SK-N-SH (cell line): Measurements from ENCODE around the gene HSPB9. TPM values are rescaled to one million over a fixed set of nuclear protein-coding genes. Genes with fewer than 3 reads are reported as not detected.

Source experiments
- CHD2 ChIP-seq: fragments of 150-350 bp; IDR thresholded peaks from 2 replicates; pipeline ENCODE4 v1.6.1; 2018; ENCODE audit warnings: low read length; ENCODE audit not compliant: partially characterized antibody
- ELF1 ChIP-seq: IDR thresholded peaks from 2 replicates; pipeline ENCODE4 v1.4.0; 2012
- polyA plus RNA-seq, 3 experiments: library from polyadenylated mRNA; depleted of rRNA; stranded (reverse); fragments of >200 nt; gene quantifications; 2 replicates each; pipeline ENCODE4 v1.2.3, GENCODE V29; 2012

HSPB9 gene
- polyA plus RNA-seq, 1 of the 3 experiments (the other 2 are of a cell fraction): 0.05 TPM

- TF ChIP-seq ELF1 (no peak), CHD2 (no peak)
Observed at GRCh38 chr17:42171831-42172230, 49.2 kb downstream of the HSPB9 start (continued).

Other genes starting within 250 kb of the HSPB9 start
- 161 and 163 TPM in 2 replicates for gene ACLY, start 203.9 kb upstream of the HSPB9 start, polyA plus RNA-seq (2012; rRNA removed)
- 1.1 and 1.6 TPM in 2 replicates for gene ODAD4, start 192.2 kb upstream of the HSPB9 start, polyA plus RNA-seq (2012; rRNA removed)
- gene CNP, start 156.0 kb upstream of the HSPB9 start, polyA plus RNA-seq (2012; rRNA removed): 44.8 and 54.8 TPM in 2 replicates
- gene DNAJC7, start 105.4 kb upstream of the HSPB9 start, polyA plus RNA-seq (2012; rRNA removed): 38.8 and 48.5 TPM in 2 replicates
- gene NKIRAS2, start 102.7 kb upstream of the HSPB9 start, polyA plus RNA-seq (2012; rRNA removed): 89.8 and 91.8 TPM in 2 replicates
- gene C17orf113, start 72.2 kb upstream of the HSPB9 start, polyA plus RNA-seq (2012; rRNA removed): 0.44 and 0.52 TPM in 2 replicates
- gene ZNF385C, start 24.3 kb upstream of the HSPB9 start, polyA plus RNA-seq (2012; rRNA removed): 0.05 and 0.13 TPM in 2 replicates
- gene DHX58, start 10.1 kb upstream of the HSPB9 start, polyA plus RNA-seq (2012; rRNA removed): 1.2 and 1.6 TPM in 2 replicates
- gene KAT2A, start 1.4 kb upstream of the HSPB9 start, polyA plus RNA-seq (2012; rRNA removed): 45.1 and 58.6 TPM in 2 replicates
- 257 and 285 TPM in 2 replicates for gene RAB5C, start 32.2 kb downstream of the HSPB9 start, polyA plus RNA-seq (2012; rRNA removed)
- gene KCNH4, start 58.3 kb downstream of the HSPB9 start, polyA plus RNA-seq (2012; rRNA removed): 0.46 and 0.57 TPM in 2 replicates
- gene HCRT, start 62.6 kb downstream of the HSPB9 start, polyA plus RNA-seq (2012; rRNA removed): not detected in 2 replicates
- gene GHDC, start 71.7 kb downstream of the HSPB9 start, polyA plus RNA-seq (2012; rRNA removed): 15.8 and 18.0 TPM in 2 replicates
- gene STAT5B, start 153.6 kb downstream of the HSPB9 start, polyA plus RNA-seq (2012; rRNA removed): 23.6 and 27.7 TPM in 2 replicates
- 1.4 and 2.3 TPM in 2 replicates for gene STAT5A, start 165.7 kb downstream of the HSPB9 start, polyA plus RNA-seq (2012; rRNA removed)